HepG2 (cell line): Measurements from ENCODE around the gene ZG16. TPM values are rescaled to one million over a fixed set of nuclear protein-coding genes. Genes with fewer than 3 reads are reported as not detected.

Experiments used
- EP300 ChIP-seq, 3 experiments: sonication (generic) in 1 of 3; formaldehyde crosslinking in 1 of 3; IDR thresholded peaks; 2 replicates each; pipeline versions ENCODE4 v1.5.1 to v1.6.1; 2011 to 2020; ENCODE audit warnings: low read depth in 2 of 3, low read length in 2 of 3, borderline replicate concordance in 1 of 3, improper control_type of control experiment in 1 of 3, mild to moderate bottlenecking in 1 of 3, missing genetic modification reagents in 1 of 3, moderate library complexity in 1 of 3
- FLYWCH1 ChIP-seq: sonication (generic); formaldehyde crosslinking; IDR thresholded peaks from 2 replicates; pipeline ENCODE4 v1.8.1; 2023; ENCODE audit warnings: mild to moderate bottlenecking, missing genetic modification reagents
- GTF3A ChIP-seq: sonication (generic); formaldehyde crosslinking; conservative IDR thresholded peaks from 2 replicates; pipeline ENCODE4 v1.4.0; 2020; ENCODE audit warnings: mild to moderate bottlenecking, missing genetic modification reagents
- HMG20A ChIP-seq: IDR thresholded peaks from 2 replicates; pipeline ENCODE4 v1.6.1; 2016; ENCODE audit warnings: borderline replicate concordance
- KLF6 ChIP-seq: IDR thresholded peaks from 2 replicates; pipeline ENCODE4 v1.8.0; 2016; ENCODE audit warnings: missing biosample characterization, missing genetic modification reagents
- MXD4 ChIP-seq: IDR thresholded peaks from 2 replicates; pipeline ENCODE4 v1.6.1; 2016; ENCODE audit warnings: mild to moderate bottlenecking, missing biosample characterization, missing genetic modification reagents
- NFIC ChIP-seq: IDR thresholded peaks from 2 replicates; pipeline ENCODE4 v1.6.1; 2012; ENCODE audit warnings: mild to moderate bottlenecking, low read length, inconsistent platforms
- PLRG1 ChIP-seq: fragments of 450-650 bp; conservative IDR thresholded peaks from 2 replicates; pipeline ENCODE4 v1.6.1; 2016
- POLR2G ChIP-seq: fragments of 200-400 bp; formaldehyde crosslinking; IDR thresholded peaks from 2 replicates; pipeline ENCODE4 v1.6.1; 2018; ENCODE audit warnings: mild to moderate bottlenecking, low read depth, low read length, moderate library complexity
- SAP130 ChIP-seq: IDR thresholded peaks from 2 replicates; pipeline ENCODE4 v1.6.1; 2016; ENCODE audit warnings: low read depth
- TAF1 ChIP-seq: sonication (generic); formaldehyde crosslinking; IDR thresholded peaks from 2 replicates; pipeline ENCODE4 v1.4.0; 2020; ENCODE audit warnings: missing genetic modification reagents
- ZBTB42 ChIP-seq: sonication (generic); formaldehyde crosslinking; IDR thresholded peaks from 2 replicates; pipeline ENCODE4 v1.5.0; 2020; ENCODE audit warnings: mild to moderate bottlenecking, missing genetic modification reagents
- ZNF569 ChIP-seq: sonication (generic); formaldehyde crosslinking; IDR thresholded peaks from 2 replicates; pipeline ENCODE4 v1.5.0; 2020; ENCODE audit warnings: mild to moderate bottlenecking, missing genetic modification reagents, moderate library complexity, borderline replicate concordance
- ZNF747 ChIP-seq: sonication (generic); formaldehyde crosslinking; IDR thresholded peaks from 2 replicates; pipeline ENCODE4 v1.8.1; 2023; ENCODE audit warnings: missing genetic modification reagents, mild to moderate bottlenecking, borderline replicate concordance
- ZNF75D ChIP-seq: sonication (generic); formaldehyde crosslinking; IDR thresholded peaks from 2 replicates; pipeline ENCODE4 v1.8.1; 2023; ENCODE audit warnings: missing genetic modification reagents, mild to moderate bottlenecking, borderline replicate concordance
- ZSCAN29 ChIP-seq: sonication (generic); formaldehyde crosslinking; conservative IDR thresholded peaks from 2 replicates; pipeline ENCODE4 v1.4.0; 2020; ENCODE audit warnings: mild to moderate bottlenecking, missing genetic modification reagents
- polyA plus RNA-seq, 8 experiments: library from polyadenylated mRNA; depleted of rRNA in 3 of 8; stranded (reverse) in 7 of 8; unstranded in 1 of 8; fragments of >200 nt; fragmentation: Illumina TruSeq in 4 of 8; extraction: Trizol in 4 of 8; gene quantifications; 2 replicates each; pipeline versions ENCODE4 v1.2.1 to v1.2.3, GENCODE V29; 2011 to 2016; ENCODE audit warnings: low read depth in 4 of 8, missing spikeins in 1 of 8, mixed read lengths in 1 of 8; ENCODE audit not compliant: insufficient read depth in 1 of 8
- total RNA-seq, 5 experiments: library from RNA; depleted of rRNA; stranded (reverse); fragments of >200 nt; fragmentation: Illumina TruSeq; extraction: Trizol; gene quantifications; 2 replicates each; pipeline ENCODE4 v1.2.3, GENCODE V29; 2016; ENCODE audit warnings: low read depth in 1 of 5
- TF ChIP-seq, protein P1 (sequence below): sonication (generic); formaldehyde crosslinking; IDR thresholded peaks from 2 replicates; pipeline ENCODE4 v1.8.0; 2022; ENCODE audit warnings: missing genetic modification reagents, mild to moderate bottlenecking, inconsistent platforms, borderline replicate concordance
- TF ChIP-seq, protein P2 (sequence below): IDR thresholded peaks from 2 replicates; pipeline ENCODE4 v1.6.1; 2016; ENCODE audit warnings: low read depth, borderline replicate concordance
- TF ChIP-seq, protein P3 (sequence below): sonication (generic); formaldehyde crosslinking; IDR thresholded peaks from 2 replicates; pipeline ENCODE4 v1.4.0; 2020; ENCODE audit warnings: mild to moderate bottlenecking, missing genetic modification reagents

ZG16 gene
- total and polyA plus RNA-seq, 2 of the 13 experiments (the other 11 are each of a cell fraction or from before 2014, with no cell fraction given) = 0.04 to 0.07 TPM

DNA sequence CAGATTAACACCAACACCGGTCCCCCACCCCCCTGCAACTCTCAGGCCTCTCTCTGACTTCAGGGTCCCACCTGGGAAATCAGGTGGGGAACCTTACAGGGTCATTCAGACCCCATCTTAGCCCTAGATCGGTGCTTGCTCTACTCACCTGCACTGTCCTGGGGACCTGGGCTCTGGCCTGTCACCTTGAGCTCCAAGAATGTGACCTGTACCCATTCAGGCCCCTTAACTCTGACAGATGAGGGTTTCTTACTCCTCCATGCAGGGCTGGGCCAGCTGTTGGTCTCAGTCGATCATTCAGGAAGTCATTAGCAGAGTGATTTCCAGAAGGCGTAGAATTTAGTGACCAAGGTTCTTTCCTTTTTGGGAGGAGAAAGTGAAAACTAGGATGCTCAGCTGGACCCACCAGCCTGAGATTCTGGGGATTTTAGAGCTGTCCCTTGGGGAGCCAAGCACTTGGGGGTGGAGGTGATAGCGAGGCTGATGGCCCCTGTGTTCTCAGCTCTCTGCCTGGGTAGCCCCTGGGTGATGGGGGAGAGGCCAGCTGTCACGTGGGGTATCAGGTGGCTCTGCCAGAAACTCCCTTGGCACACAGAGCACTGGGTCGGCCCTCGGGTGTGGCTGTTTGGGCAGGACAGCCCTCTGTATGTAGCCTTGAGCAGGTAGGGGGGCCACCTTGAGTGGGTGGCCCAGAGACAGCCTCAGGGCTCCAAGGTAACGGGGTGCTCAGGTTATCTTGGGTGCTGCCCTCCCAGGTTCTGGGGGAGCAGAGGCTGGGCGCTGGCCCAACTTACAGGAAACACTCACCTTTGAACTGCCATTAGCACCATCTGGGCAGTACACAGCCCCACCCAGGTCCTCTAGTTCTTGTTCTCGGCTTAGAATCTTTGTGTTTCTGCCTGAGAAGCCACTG lies 42.9 kb downstream of the ZG16 start (continued):
- TF ChIP-seq ZSCAN29 (0 out of 2 replicates have a peak, but pooled peaks have one; percentile 10), GTF3A (CRISPR knock-in tag) (no peak), HMG20A (CRISPR knock-in tag) (no peak), ZNF75D (CRISPR knock-in tag) (no peak), EP300 (IDR thresholded peaks at IDR 0.05; ENCODE audit: low read depth in 2 of 2, low read length in 2 of 2) (0 out of 4 replicates have a peak, but pooled peaks of 1 of the 2 experiments have one; percentile 16), EP300 (CRISPR knock-in tag; IDR thresholded peaks at IDR 0.05; ENCODE audit: borderline replicate concordance) (no peak; the same call in 1 of the 2 replicates), PLRG1 (no peak), ZBTB42 (CRISPR knock-in tag) (no peak), NFIC (0 out of 2 replicates have a peak, but pooled peaks have one; percentile 29), TAF1 (no peak), SAP130 (CRISPR knock-in tag) (peak; percentile 27; the same call in 1 of the 2 replicates), POLR2G (peak; percentile 56), ZNF747 (CRISPR knock-in tag) (0 out of 2 replicates have a peak, but pooled peaks have one; percentile 40), ZNF569 (0 out of 2 replicates have a peak, but pooled peaks have one; percentile 43), KLF6 (CRISPR knock-in tag) (peak; percentile 19; the same call in 1 of the 2 replicates), MXD4 (CRISPR knock-in tag) (0 out of 2 replicates have a peak, but pooled peaks have one; percentile 7), FLYWCH1 (CRISPR knock-in tag) (no peak)
- TF ChIP-seq, protein P1, sequence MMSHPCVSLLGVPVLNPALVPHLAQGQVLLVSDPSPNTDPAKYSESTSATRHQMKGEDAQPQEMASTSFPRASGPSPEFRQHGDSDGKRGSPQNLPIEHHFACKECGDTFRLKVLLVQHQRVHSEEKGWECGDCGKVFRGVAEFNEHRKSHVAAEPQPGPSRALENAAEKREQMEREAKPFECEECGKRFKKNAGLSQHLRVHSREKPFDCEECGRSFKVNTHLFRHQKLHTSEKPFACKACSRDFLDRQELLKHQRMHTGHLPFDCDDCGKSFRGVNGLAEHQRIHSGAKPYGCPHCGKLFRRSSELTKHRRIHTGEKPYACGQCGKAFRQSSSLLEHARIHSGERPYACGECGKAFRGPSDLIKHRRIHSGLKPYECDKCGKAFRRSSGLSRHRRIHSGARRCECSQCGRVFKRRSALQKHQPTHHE (CRISPR knock-in tag) = 0 out of 2 replicates have a peak, but pooled peaks have one; percentile 33
- TF ChIP-seq, protein P2, sequence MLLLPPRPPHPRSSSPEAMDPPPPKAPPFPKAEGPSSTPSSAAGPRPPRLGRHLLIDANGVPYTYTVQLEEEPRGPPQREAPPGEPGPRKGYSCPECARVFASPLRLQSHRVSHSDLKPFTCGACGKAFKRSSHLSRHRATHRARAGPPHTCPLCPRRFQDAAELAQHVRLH (CRISPR knock-in tag) = 0 out of 2 replicates have a peak, but pooled peaks have one; percentile 25
- TF ChIP-seq, protein P3, sequence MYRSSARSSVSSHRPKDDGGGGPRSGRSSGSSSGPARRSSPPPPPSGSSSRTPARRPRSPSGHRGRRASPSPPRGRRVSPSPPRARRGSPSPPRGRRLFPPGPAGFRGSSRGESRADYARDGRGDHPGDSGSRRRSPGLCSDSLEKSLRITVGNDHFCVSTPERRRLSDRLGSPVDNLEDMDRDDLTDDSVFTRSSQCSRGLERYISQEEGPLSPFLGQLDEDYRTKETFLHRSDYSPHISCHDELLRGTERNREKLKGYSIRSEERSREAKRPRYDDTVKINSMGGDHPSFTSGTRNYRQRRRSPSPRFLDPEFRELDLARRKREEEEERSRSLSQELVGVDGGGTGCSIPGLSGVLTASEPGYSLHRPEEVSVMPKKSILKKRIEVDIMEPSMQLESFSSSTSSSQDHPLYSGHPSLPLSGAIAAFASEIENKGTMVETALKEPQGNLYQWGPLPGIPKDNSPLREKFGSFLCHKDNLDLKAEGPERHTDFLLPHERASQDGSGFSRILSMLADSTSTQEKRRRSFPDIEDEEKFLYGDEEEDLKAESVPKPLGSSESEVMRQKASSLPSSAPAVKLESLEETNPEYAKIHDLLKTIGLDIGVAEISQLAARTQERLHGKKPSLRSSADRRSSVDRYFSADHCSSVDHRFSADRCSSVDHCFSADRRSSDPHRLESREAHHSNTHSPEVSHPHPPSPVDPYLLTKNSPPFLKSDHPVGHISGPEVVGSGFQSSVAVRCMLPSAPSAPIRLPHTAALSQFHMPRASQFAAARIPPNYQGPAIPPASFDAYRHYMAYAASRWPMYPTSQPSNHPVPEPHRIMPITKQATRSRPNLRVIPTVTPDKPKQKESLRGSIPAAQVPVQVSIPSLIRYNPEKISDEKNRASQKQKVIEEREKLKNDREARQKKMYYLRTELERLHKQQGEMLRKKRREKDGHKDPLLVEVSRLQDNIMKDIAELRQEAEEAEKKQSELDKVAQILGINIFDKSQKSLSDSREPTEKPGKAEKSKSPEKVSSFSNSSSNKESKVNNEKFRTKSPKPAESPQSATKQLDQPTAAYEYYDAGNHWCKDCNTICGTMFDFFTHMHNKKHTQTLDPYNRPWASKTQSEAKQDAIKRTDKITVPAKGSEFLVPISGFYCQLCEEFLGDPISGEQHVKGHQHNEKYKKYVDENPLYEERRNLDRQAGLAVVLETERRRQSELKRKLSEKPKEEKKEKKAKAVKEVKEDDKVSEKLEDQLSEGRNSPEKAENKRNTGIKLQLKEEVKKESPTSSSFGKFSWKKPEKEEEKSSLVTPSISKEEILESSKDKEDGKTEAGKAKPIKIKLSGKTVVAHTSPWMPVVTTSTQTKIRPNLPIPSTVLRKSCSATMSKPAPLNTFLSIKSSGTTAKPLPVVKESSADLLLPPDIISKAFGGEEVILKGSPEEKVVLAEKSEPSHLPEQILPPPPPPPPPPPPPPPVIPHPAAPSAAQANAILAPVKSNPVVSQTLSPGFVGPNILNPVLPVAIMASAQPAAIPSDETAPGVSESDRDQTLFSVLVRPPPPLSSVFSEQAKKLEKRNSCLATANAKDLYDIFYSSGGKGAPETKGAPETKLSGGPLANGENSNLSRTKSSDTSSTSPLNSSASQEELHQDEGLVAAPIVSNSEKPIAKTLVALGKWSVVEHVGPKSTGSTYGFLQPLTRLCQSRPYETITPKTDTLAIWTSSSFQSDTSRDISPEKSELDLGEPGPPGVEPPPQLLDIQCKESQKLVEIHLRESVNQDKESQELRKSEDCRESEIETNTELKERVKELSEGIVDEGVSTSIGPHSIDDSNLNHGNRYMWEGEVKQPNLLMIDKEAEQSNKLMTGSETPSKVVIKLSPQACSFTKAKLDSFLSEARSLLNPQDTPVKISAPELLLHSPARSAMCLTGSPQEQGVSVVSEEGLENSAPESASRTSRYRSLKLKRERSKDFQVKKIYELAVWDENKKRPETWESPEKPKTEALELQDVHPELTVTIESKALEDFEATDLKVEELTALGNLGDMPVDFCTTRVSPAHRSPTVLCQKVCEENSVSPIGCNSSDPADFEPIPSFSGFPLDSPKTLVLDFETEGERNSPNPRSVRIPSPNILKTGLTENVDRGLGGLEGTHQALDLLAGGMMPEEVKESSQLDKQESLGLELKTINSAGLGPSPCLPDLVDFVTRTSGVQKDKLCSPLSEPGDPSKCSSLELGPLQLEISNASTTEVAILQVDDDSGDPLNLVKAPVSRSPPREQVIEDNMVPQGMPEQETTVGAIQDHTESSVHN (CRISPR knock-in tag) = peak; percentile 39; the same call in 1 of the 2 replicates
